Measurements from ENCODE around the gene DNAJB8. TPM values are rescaled to one million over a fixed set of nuclear protein-coding genes. Genes with fewer than 3 reads are reported as not detected.
A peak's percentile ranks its signal among the peaks of the same experiment; 100 is the strongest.

DNAJB8 gene
- total and polyA plus RNA-seq, 9 of the 15 experiments (the other 6 are each of a cell fraction or from before 2014, with no cell fraction given): not detected

GRCh38 chr3:128429275-128429674 lies 37.4 kb downstream of the DNAJB8 start:
- Histone ChIP-seq H3K27ac (ENCODE audit: extremely low read depth, low read depth, low read length) (no peak overlapping the region), H3K9me1 (ENCODE audit: control insufficient read depth, insufficient read depth, low read length) (no peaks in the 10 kb centered on the region), H4K20me1 (replicated peaks; ENCODE audit: control insufficient read depth, insufficient read depth, low read length) (no peaks in the 10 kb centered on the region), H3K9ac (ENCODE audit: insufficient read depth in 1 of 2, low read depth in 2 of 2, low read length in 2 of 2) (peak overlapping the region in 1 of 2 experiments; percentile 81; a peak in 2 of 4 replicates), H3K9me3 (replicated peaks; ENCODE audit: control insufficient read depth, insufficient read depth, low read depth, low read length) (no peaks in the 10 kb centered on the region), H3K27me3 (ENCODE audit: control insufficient read depth in 2 of 2, insufficient read depth in 2 of 2, low read length in 2 of 2) (no peaks in the 10 kb centered on the region), H3K4me3 (no peak overlapping the region), H3K36me3 (ENCODE audit: control insufficient read depth, insufficient read depth, low read length) (no peaks in the 10 kb centered on the region), H3K4me1 (replicated peaks in 1 of 2; ENCODE audit: control insufficient read depth in 2 of 2, insufficient read depth in 2 of 2, low read length in 2 of 2) (peaks cover 28 to 85% of the 10 kb centered on the region in 2 experiments), H3K4me2 (ENCODE audit: insufficient read depth, low read length) (no peak overlapping the region), H2AFZ (ENCODE audit: low read depth, low read length) (no peak overlapping the region), H3K79me2 (ENCODE audit: control insufficient read depth, insufficient read depth, low read length) (no peaks in the 10 kb centered on the region; the same call in 2 of the 3 replicates)
- CTCF ChIA-PET (ENCODE audit: low intra/inter-chr PET ratio): no interaction called here
- DNase-seq (ENCODE audit: extremely low read depth in 1 of 4, low spot score in 3 of 4) (no peak), FAIRE-seq (no peak), ATAC-seq (no peak)
- intact Hi-C loops (cut with micrococcal nuclease): no loop called here
- in situ Hi-C loops (cut with MboI): no loop called here
- 80% methylated on average over 3 of the region's 15 CpGs for WGBS (ENCODE audit: insufficient coverage, low coverage, missing lambda C conversion rate)
- TF ChIP-seq ZBTB1 (CRISPR knock-in tag; IDR thresholded peaks at IDR 0.05; ENCODE audit: borderline replicate concordance, low read depth) (no peak), NR0B1 (IDR thresholded peaks at IDR 0.05; ENCODE audit: partially characterized antibody) (no peak), ZNF253 (CRISPR knock-in tag; conservative IDR thresholded peaks at IDR 0.05) (no peak), SIN3B (IDR thresholded peaks at IDR 0.05; ENCODE audit: low read depth) (no peak), CGGBP1 (CRISPR knock-in tag; IDR thresholded peaks at IDR 0.05) (no peak), GMEB1 (CRISPR knock-in tag; IDR thresholded peaks at IDR 0.05) (no peak), PREB (CRISPR knock-in tag; IDR thresholded peaks at IDR 0.05) (no peak), NR3C1 (CRISPR knock-in tag; IDR thresholded peaks at IDR 0.05) (no peak)
- POLR2A ChIA-PET: interaction anchor here (1.1 kb wide), 1 partner anchor 9 kb away, joined by 3 read pairs; no protein-coding TSS in a partner anchor
- no TSS peak for BruUV-seq (replicated peaks)

Data from K562 (cell line).